ENCODE measurements around the gene CENPK.
"Not testable (repeated sequence)": the region's sequence is repeated elsewhere in the genome, so short reads cannot be mapped to it uniquely, and the experiment has no call there.

Gene CENPK

GRCh38 chr5:65506961-65507360 lies 56.0 kb downstream of the CENPK start:
- DNase-seq (ENCODE audit: low read depth in 2 of 2), result no peak

- DNase-seq (ENCODE audit: low read depth in 2 of 2), result no peak
These were observed 73.8 kb downstream of the CENPK start for GRCh38 chr5:65489119-65489518.

- not testable (repeated sequence) for DNase-seq (ENCODE audit: low read depth in 2 of 2)
These were observed 74.8 kb downstream of the CENPK start for GRCh38 chr5:65488038-65488687.

- not testable (repeated sequence) for DNase-seq (ENCODE audit: low read depth in 2 of 2)
These were observed 76.2 kb downstream of the CENPK start for GRCh38 chr5:65486803-65487202.

GRCh38 chr5:65485405-65485804 lies 77.6 kb downstream of the CENPK start:
- no peak for DNase-seq (ENCODE audit: low read depth in 2 of 2)

- DNase-seq (ENCODE audit: low read depth in 2 of 2), result no peak
These were observed 79.2 kb downstream of the CENPK start for GRCh38 chr5:65483546-65484346.

- no peak for DNase-seq (ENCODE audit: low read depth in 2 of 2)
These were observed 80.0 kb downstream of the CENPK start for GRCh38 chr5:65482736-65483545.

GRCh38 chr5:65482296-65482735 lies 80.7 kb downstream of the CENPK start:
- no peak for DNase-seq (ENCODE audit: low read depth in 2 of 2)

GRCh38 chr5:65481635-65482295 lies 81.2 kb downstream of the CENPK start, which contains the start of gene ADAMTS6:
TSS of gene ADAMTS6 (minus strand) at chr5:65481920. CDS start at chr5:65473673, 8,247 bp downstream.
- DNase-seq (ENCODE audit: low read depth in 2 of 2), result peak; percentile 53 to 63

GRCh38 chr5:65481171-65481581 lies 81.8 kb downstream of the CENPK start:
- no peak for DNase-seq (ENCODE audit: low read depth in 2 of 2)

GRCh38 chr5:65480306-65480865 lies 82.6 kb downstream of the CENPK start:
- DNase-seq (ENCODE audit: low read depth in 2 of 2), result no peak

GRCh38 chr5:65479527-65479926 lies 83.4 kb downstream of the CENPK start:
- no peak for DNase-seq (ENCODE audit: low read depth in 2 of 2)

- DNase-seq (ENCODE audit: low read depth in 2 of 2), result no peak
These were observed 84.6 kb downstream of the CENPK start for GRCh38 chr5:65478336-65478735.

- no peak for DNase-seq (ENCODE audit: low read depth in 2 of 2)
These were observed 87.1 kb downstream of the CENPK start for GRCh38 chr5:65475895-65476294.

GRCh38 chr5:65475336-65475735 lies 87.6 kb downstream of the CENPK start:
- no peak for DNase-seq (ENCODE audit: low read depth in 2 of 2)

- DNase-seq (ENCODE audit: low read depth in 2 of 2), result no peak
These were observed 88.7 kb downstream of the CENPK start for GRCh38 chr5:65474130-65474711.

- DNase-seq (ENCODE audit: low read depth in 2 of 2), result no peak
These were observed 94.3 kb downstream of the CENPK start for GRCh38 chr5:65468633-65469032.
